Ureter (tissue), 1 donor: ENCODE measurements around the gene PDILT. TPM values are rescaled to one million over a fixed set of nuclear protein-coding genes. Genes with fewer than 3 reads are reported as not detected.
A peak's percentile ranks its signal among the peaks of the same experiment; 100 is the strongest.

Experiments
- DNase-seq: peaks from one replicate; pipeline ENCODE4 v3.0.0-alpha.2; 2020; ENCODE audit warnings: low spot score
- total RNA-seq: library from RNA; stranded (reverse); gene quantifications from one replicate; pipeline ENCODE4 v1.2.4, GENCODE V29; 2023
- donor health status: DM: yes; HTN: yes; CAD: no.

Gene PDILT
- total RNA-seq, 1 donor from 2014 or later: not detected

GRCh38 chr16:20402651-20403050 is 1.9 kb downstream of the PDILT start:
- no peak for DNase-seq

DNA sequence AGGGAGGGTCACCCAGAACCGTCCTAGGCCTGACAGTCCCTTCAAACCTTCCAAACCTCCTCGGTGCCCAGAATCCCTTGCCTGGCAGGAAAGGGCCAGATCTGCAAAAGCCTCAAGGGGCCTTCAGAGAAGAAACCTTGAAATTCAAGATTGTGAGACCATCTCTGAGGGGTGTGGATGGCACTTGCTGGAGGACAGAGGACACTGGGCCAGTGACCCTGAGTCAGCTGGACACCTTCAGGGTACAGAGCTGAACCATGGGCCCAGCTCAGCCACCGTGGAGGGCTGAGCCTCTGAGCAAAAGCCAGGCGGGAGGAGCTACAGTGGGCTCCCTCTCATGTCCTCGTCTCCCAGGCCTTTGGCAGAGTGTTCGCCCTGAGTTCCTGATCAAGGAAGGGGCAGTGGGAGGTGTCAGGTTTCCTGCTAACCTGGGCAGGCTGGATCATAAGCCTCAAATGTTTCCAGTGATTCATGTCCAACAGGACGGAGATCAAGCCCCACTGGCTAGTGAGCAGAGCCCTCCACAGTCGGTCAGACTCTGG is 3.0 kb downstream of the PDILT start:
- no peak for DNase-seq

DNA sequence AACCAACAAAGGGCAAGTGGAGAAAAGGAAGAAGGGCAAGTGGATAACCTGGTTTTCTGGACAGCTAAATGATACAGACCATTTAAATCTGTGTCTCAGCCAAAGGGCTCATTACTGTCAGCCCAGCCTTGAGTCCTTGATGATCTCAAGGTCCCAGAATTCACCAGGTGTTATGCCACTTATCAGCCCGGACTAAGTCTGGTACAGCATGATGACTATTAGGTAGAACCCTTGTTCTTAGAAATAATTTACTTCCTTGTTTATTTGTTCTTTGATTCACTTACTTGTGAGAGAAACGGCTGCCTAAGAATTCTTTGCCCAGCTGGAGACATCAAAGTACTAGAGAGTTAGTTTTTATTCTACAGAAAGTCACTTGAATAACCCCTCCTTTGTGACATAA is 3.5 kb downstream of the PDILT start:
- no peak for DNase-seq

- DNase-seq: no peak
These were observed 5.4 kb downstream of the PDILT start for GRCh38 chr16:20399185-20399584.

DNA sequence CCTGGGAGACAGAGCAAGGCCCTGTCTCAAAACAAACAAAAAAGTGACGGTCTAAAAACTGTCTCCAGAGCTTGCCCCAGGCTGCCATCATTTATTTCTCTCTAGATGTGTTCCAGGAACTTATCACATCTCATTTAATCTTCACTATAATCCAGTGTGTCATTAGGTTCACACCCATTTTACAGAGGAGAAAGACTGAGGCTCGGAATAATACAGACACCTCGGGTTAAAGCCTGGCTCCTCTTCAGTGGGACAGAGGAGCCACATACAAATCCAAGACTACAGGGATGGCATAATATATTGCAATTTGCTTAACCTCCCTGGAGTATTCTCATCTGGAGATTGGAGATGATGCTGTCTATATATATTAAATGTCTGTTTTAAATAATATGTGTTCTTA is 5.9 kb downstream of the PDILT start:
- no peak for DNase-seq

DNA sequence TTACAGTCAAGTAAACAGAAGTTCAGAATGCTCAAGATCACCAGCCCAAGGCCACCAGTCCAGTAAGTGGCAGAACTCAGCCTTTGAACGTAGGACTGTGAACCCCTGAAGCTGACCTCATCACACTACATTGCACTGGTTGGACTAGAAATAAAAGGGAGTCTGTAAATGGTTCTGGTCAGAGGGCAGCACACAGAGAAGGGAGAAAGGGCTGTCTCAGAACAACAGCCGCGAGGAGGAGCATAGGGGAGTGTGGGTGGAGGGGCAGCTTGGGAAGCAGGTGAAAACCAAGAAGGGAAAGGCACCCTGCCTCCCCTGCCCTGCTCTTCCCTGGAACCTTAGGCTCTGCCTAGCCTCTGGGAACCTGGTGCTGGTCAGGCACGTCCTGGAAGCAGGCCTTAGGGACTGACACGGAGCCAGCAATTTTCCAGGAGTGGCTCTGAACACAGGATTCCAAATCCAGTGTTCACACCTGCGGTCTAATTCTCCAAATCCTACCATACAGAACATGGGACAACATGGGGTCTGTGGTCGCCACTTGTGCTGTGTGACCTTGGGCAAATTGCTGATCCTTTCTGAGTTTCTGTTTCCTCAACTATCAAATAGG is 7.0 kb downstream of the PDILT start:
- no peak for DNase-seq

DNA sequence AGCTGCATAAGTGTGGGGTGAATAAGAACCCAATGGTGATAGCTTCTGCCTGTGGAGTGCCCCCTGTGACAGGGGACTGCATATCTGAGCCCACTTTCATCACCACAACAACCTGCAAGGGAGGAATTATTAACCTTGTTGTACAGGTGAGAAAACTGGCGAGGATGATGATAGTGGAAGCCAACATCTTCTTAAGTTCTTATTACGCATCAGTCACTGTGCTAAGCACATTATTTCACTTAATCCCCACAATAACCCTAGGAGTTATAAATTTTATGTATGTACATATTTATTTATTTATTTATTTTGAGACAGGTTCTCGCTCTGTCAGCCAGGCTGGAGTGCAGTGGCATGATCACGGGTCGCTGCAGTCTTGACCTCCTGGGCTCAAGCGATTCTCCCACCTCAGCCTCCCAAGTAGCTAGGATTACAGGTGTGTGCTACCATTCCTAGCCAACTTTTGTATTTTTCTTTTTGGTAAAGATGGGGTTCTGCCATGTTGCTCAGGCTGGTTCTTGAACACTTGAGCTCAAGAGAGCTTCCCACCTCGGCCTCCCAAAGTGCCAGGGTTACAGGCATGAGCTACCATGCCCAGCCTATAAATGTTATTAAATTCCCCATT is 7.6 kb downstream of the PDILT start:
- DNase-seq: no peak

- DNase-seq: no peak
These were observed 8.6 kb downstream of the PDILT start for GRCh38 chr16:20395946-20396345.

- DNase-seq: no peak
These were observed 10.5 kb downstream of the PDILT start for GRCh38 chr16:20393801-20394577.

GRCh38 chr16:20391045-20391444 is 13.5 kb downstream of the PDILT start:
- DNase-seq: no peak

DNA sequence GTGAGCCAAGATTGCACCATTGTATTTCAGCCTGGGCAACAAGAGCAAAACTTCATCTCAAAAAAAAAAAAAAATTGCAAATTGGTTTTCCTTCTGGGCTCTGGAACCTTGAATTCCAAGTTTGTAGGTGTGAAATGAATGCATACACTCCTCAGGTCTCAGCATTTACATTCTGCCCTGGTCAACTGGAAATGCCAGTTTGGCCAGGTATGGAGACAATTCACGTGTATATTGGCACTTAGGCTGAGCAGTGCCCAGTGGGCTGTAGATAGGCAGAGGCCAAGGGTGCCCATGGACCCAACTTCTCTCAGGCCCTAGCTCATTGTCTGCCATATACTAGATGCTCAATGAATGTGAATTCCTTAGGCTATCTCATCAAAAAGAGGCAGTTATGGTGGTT is 15.7 kb downstream of the PDILT start:
- no peak for DNase-seq

DNA sequence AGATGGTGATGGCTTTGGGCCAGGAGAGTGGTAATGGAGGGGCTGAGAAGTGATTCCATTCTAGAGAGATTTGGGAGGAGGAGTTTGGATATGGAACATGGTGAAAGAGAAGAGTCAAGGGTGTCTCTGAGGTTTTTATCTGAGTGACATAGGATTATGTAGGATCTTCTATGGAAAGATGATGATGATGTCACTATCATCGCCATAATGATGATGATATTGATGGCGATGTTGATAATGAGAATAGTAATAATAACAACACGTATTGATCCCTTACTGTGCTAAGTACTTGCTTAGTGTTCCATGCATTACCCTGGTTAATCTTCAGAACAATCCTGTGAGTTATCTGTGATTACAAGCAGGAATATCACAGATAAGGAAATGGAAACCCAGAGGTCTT is 16.6 kb downstream of the PDILT start:
- no peak for DNase-seq

DNA sequence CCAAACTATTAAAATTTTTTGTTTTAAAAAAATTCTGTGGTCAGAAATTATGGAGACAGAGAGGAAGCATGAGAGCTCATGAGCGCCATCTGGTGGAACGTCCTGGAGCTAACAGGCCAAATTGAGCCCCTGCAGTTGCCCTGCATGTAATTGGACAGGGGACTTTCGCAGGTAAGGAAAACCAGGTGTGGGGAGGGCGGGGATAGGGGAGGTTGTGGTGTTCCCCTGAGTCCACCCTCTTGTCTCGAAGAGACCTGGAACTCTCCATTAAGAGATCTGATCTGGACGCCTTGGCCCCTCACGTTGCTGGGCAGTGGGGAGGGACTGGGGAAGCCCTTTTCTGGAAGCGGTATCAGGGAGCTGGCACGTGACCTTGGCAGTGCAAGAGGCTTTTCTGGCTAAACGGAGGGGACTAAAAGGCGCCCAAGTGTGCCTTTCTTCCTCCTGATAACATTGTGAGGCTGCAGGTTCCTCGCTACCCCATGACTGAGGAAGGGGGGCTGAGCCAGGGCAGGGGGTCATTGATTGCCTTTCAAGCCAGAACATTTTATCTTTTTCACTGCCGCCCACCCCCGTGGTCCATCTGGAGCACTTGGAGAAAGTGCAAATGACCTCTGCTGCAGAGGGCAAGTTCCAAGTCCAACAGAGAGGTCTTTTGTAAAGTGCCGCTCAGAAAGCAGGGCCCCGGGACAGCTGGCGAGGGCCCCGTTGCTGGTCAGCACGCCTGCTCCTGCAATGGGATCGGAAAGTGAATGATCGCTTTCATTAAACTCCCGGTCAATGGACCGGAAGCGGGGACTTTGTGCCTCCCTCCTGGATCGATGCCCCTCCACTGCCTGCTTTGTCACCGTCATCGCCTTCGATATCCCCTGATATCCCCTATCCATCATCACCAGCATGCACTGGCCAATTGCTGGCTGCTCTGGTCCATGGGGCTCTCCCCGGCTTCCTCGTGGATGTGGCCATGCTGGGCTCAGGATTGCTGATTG is 18.4 kb downstream of the PDILT start:
- peak; percentile 60 for DNase-seq

GRCh38 chr16:20383106-20384029 is 21.2 kb downstream of the PDILT start:
- DNase-seq: peak; percentile 67

DNA sequence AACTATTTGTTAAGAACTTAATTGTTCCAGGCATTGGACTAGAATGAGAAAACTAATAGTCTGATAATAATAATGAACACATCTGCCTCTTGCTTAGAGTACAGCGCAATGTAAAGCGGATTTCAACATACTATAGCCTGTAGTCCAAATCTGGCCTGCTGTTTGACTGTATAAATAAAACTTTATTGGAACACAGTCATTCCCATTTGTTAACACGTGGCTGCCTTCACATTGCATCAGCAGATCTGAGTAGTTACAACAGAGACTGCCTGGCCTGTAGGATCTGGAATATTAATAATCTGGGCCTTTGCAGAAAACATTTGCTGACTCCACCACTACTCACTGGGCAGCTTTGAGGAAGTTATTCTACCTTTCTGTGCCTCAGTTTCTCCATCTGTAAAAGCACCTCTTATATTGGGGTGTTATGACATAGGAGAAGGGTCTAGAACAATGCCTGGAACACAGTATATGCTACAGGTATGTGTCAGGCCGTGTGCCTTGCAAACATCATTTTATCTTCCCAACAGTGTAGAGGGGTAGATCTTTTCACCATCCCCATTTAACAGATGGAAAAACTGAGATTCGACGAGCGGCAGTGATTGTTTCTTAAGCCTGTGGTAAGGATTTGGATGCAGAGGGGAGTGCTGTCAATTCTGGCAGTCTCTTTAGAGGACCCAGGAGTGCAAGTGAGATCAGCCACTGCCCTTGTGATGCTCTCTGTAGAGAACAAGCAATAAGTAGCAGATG is 22.2 kb downstream of the PDILT start:
- DNase-seq: no peak

DNA sequence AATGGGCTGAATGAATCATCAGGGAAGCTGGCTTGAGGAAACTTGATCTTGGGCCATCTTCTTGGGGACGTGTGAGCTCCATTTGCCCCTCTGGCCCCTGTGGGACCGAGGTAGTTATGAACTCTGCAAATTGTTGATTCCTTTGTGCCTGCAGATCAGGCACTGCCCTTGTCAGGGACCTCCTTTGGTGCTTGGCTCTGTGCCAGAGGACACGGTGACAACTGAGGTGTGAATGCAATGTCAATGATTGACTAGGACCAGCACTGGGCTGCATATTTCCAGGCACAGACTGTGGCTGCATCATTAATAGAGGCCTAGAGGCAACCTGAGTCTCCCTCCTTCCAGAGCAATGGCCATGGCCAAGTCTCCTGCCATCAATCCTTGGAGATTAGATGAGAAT is 23.8 kb downstream of the PDILT start:
- DNase-seq: no peak

DNA sequence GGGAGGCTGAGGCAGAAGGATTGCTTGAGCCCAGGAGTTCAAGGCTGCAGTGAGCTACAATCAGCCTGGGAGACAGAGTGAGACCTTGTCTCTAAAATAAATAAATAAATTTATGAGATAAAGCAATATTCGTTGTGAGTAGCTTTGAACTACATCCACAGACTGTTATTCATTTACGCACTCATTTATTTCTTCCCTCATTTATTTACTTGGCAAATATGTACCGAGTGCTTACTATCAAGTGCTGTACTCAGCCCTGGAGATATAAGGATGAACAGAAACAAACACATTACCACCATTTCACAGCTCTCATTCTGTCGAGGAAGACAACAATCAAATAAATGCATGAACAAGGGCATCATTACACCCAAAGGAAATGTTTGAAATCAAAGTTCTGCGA is 27.4 kb downstream of the PDILT start:
- DNase-seq: no peak

GRCh38 chr16:20372701-20373100 is 31.8 kb downstream of the PDILT start:
- DNase-seq: no peak

DNA sequence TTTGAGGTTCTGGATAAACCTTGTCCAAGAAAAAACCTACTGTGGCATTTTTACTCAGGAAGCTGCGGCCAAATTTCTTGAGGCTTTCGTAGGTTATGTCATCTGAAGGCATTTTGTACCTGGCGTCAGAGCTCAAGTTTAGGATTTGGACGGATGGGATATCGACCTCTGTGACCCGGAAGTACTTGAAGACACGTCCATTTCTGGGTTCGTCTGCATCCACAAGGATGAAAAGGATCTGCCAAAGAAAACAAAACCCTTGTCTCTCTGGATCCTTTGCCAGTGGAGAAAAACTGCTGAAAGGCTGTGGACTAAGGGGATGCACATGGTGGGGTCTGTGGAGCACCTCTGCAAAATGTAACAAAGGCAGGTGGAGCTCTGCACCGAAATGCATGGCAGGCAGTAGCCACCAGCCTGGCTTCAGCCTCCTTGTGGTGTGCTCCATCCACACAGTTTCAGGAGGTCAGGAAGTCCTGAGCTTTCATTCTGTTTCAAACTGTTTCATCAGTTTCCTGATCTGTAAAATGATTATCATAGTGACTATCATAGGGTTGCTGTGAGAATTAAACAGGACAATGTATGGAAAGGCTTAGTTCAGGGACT is 35.0 kb downstream of the PDILT start:
- DNase-seq: no peak
